ENCODE data around the gene BBS9.

DNA sequence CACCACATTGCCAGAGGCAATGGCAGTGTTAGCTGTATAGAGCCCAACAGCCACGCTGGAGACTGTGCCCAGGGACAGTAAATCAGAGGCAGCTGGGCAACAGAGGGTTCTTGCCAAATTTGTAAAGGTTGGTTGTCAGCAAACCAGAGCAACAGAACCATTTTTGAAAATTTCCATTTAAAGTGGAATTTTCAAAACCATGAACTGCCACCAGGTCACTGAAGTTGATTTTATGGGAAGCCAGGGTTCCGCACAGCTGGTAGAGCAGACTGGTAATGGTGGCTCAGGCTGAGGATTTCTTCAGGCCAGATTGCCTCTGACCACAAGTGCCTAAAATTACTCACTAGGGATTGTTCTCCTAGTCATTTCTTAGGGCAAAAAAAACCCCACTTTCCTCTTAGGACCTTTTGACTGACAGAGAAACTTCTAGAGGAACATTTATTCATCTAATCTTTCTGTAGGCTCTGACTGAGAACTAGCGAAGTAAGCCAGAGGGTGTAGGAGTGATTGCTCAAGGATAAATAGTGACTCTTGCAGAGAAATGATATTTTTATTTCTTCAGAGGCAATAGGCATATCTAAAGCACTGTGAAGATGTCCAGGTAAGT lies 342.4 kb downstream of the BBS9 start:
- TF ChIP-seq EZH2phosphoT487 (IDR thresholded peaks at IDR 0.05; ENCODE audit: low read length) = no peak
- TF ChIP-seq, protein P1, sequence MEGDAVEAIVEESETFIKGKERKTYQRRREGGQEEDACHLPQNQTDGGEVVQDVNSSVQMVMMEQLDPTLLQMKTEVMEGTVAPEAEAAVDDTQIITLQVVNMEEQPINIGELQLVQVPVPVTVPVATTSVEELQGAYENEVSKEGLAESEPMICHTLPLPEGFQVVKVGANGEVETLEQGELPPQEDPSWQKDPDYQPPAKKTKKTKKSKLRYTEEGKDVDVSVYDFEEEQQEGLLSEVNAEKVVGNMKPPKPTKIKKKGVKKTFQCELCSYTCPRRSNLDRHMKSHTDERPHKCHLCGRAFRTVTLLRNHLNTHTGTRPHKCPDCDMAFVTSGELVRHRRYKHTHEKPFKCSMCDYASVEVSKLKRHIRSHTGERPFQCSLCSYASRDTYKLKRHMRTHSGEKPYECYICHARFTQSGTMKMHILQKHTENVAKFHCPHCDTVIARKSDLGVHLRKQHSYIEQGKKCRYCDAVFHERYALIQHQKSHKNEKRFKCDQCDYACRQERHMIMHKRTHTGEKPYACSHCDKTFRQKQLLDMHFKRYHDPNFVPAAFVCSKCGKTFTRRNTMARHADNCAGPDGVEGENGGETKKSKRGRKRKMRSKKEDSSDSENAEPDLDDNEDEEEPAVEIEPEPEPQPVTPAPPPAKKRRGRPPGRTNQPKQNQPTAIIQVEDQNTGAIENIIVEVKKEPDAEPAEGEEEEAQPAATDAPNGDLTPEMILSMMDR (IDR thresholded peaks at IDR 0.05; ENCODE audit: low read length) = no peak
- TF ChIP-seq EZH2 (optimal IDR thresholded peaks at IDR 0.05; ENCODE audit: low read depth, low read length) = no peak
